Measurements from ENCODE around the gene RHOC.

RHOC gene

GRCh38 chr1:112672009-112672408, 34.9 kb downstream of the RHOC start:
- H3K4me3 ChIP-seq (ENCODE audit: low read depth, low read length), result no peak overlapping the region
- TF ChIP-seq CTCF (IDR thresholded peaks at IDR 0.05; ENCODE audit: control insufficient read depth, extremely low read depth, insufficient read depth), result no peak
- no peak for DNase-seq (ENCODE audit: low read depth)

GRCh38 chr1:112666946-112667345, 40.0 kb downstream of the RHOC start:
- no peak for DNase-seq (ENCODE audit: low read depth)
- no peak overlapping the region for H3K4me3 ChIP-seq (ENCODE audit: low read depth, low read length)
- TF ChIP-seq CTCF (IDR thresholded peaks at IDR 0.05; ENCODE audit: control insufficient read depth, extremely low read depth, insufficient read depth), result no peak

- TF ChIP-seq CTCF (IDR thresholded peaks at IDR 0.05; ENCODE audit: control insufficient read depth, extremely low read depth, insufficient read depth), result no peak
- no peak overlapping the region for H3K4me3 ChIP-seq (ENCODE audit: low read depth, low read length)
- no peak for DNase-seq (ENCODE audit: low read depth)
Observed at GRCh38 chr1:112665857-112666256, 41.1 kb downstream of the RHOC start.

- H3K4me3 ChIP-seq (ENCODE audit: low read depth, low read length), result no peak overlapping the region
- no peak for TF ChIP-seq CTCF (IDR thresholded peaks at IDR 0.05; ENCODE audit: control insufficient read depth, extremely low read depth, insufficient read depth)
- no peak for DNase-seq (ENCODE audit: low read depth)
Observed at GRCh38 chr1:112651205-112651604, 55.7 kb downstream of the RHOC start.
